Osteoblast (primary cell): ENCODE data around the gene LMX1A. TPM values are rescaled to one million over a fixed set of nuclear protein-coding genes. Genes with fewer than 3 reads are reported as not detected.

ENCODE experiments used
- DNase-seq: peaks from one replicate; pipeline ENCODE4 v3.0.0; 2011; ENCODE audit warnings: low spot score, mixed read lengths; ENCODE audit not compliant: insufficient read length; ENCODE audit errors: missing footprints
- H2AFZ ChIP-seq: 2 replicates; pipeline ENCODE4 v1.6.0; 2011; ENCODE audit warnings: mild to moderate bottlenecking, low read length
- H3K27ac ChIP-seq: 2 replicates; pipeline ENCODE4 v1.5.1; 2011; ENCODE audit warnings: mild to moderate bottlenecking, low read depth, low read length, moderate library complexity
- H3K27me3 ChIP-seq: 2 replicates; pipeline ENCODE4 v1.6.0; 2012; ENCODE audit warnings: mild to moderate bottlenecking, control low read depth, inconsistent platforms, low read length, moderate library complexity; ENCODE audit not compliant: insufficient read depth
- H3K36me3 ChIP-seq: 2 replicates; pipeline ENCODE4 v1.5.1; 2011; ENCODE audit warnings: mild to moderate bottlenecking, low read length, control low read depth, moderate library complexity; ENCODE audit not compliant: insufficient read depth
- H3K4me1 ChIP-seq: 2 replicates; pipeline ENCODE4 v1.5.1; 2011; ENCODE audit warnings: mild to moderate bottlenecking, low read length, control low read depth, moderate library complexity; ENCODE audit not compliant: insufficient read depth
- H3K4me2 ChIP-seq: 2 replicates; pipeline ENCODE4 v1.6.0; 2011; ENCODE audit warnings: mild to moderate bottlenecking, low read length; ENCODE audit not compliant: insufficient read depth
- H3K4me3 ChIP-seq: fragments of 200-600 bp; sonication (generic); 3 replicates; pipeline ENCODE4 v1.5.1; 2012; ENCODE audit warnings: mild to moderate bottlenecking, low read length, inconsistent platforms; ENCODE audit not compliant: insufficient read depth
- H3K79me2 ChIP-seq: 2 replicates; pipeline ENCODE4 v1.6.0; 2012; ENCODE audit warnings: mild to moderate bottlenecking, low read length, control low read depth, inconsistent platforms; ENCODE audit not compliant: insufficient read depth
- H3K9me3 ChIP-seq: 2 replicates; pipeline ENCODE4 v1.5.1; 2011; ENCODE audit warnings: low read depth, low read length, control low read depth
- H4K20me1 ChIP-seq: 2 replicates; pipeline ENCODE4 v1.6.0; 2012; ENCODE audit warnings: mild to moderate bottlenecking, low read length, control low read depth; ENCODE audit not compliant: insufficient read depth
- CTCF ChIP-seq: IDR thresholded peaks from 2 replicates; pipeline ENCODE4 v1.5.1; 2011; ENCODE audit warnings: mild to moderate bottlenecking, low read depth, low read length, moderate library complexity; ENCODE audit errors: extremely low read depth
- total RNA-seq: library from RNA; depleted of rRNA; stranded (reverse); fragments of >200 nt; gene quantifications from 2 replicates; pipeline ENCODE4 v1.2.3, GENCODE V29; 2012

LMX1A gene
- total RNA-seq, 1 donor = not detected

GRCh38 chr1:165205145-165205544, 151.4 kb downstream of the LMX1A start:
- Histone ChIP-seq H3K4me3 (no peak overlapping the region), H3K36me3 (no peaks in the 10 kb centered on the region), H3K27me3 (no peaks in the 10 kb centered on the region), H3K27ac (no peak overlapping the region), H4K20me1 (no peaks in the 10 kb centered on the region), H3K4me1 (no peaks in the 10 kb centered on the region), H3K9me3 (no peaks in the 10 kb centered on the region), H3K79me2 (no peaks in the 10 kb centered on the region), H2AFZ (no peak overlapping the region), H3K4me2 (no peak overlapping the region)
- TF ChIP-seq CTCF = no peak
- DNase-seq = no peak

- Histone ChIP-seq H3K4me2 (no peak overlapping the region), H3K9me3 (no peaks in the 10 kb centered on the region), H2AFZ (no peak overlapping the region), H3K27me3 (no peaks in the 10 kb centered on the region), H3K4me3 (no peak overlapping the region), H3K36me3 (no peaks in the 10 kb centered on the region), H4K20me1 (no peaks in the 10 kb centered on the region), H3K4me1 (no peaks in the 10 kb centered on the region), H3K79me2 (no peaks in the 10 kb centered on the region), H3K27ac (no peak overlapping the region)
- TF ChIP-seq CTCF = no peak
- DNase-seq = no peak
Observed at GRCh38 chr1:165204548-165204947, 152.0 kb downstream of the LMX1A start.

GRCh38 chr1:165191087-165191486, 165.4 kb downstream of the LMX1A start:
- Histone ChIP-seq H3K4me3 (no peak overlapping the region), H3K36me3 (no peaks in the 10 kb centered on the region), H3K79me2 (no peaks in the 10 kb centered on the region), H3K4me1 (no peaks in the 10 kb centered on the region), H2AFZ (no peak overlapping the region), H3K9me3 (no peaks in the 10 kb centered on the region), H3K4me2 (no peak overlapping the region), H3K27me3 (no peaks in the 10 kb centered on the region), H4K20me1 (no peaks in the 10 kb centered on the region), H3K27ac (no peak overlapping the region)
- DNase-seq = no peak
- TF ChIP-seq CTCF = no peak

- Histone ChIP-seq H3K9me3 (no peaks in the 10 kb centered on the region), H4K20me1 (no peaks in the 10 kb centered on the region), H3K4me3 (no peak overlapping the region), H3K4me1 (no peaks in the 10 kb centered on the region), H2AFZ (no peak overlapping the region), H3K79me2 (no peaks in the 10 kb centered on the region), H3K27me3 (no peaks in the 10 kb centered on the region), H3K36me3 (no peaks in the 10 kb centered on the region), H3K4me2 (no peak overlapping the region), H3K27ac (no peak overlapping the region)
- no peak for TF ChIP-seq CTCF
- DNase-seq = no peak
Observed at GRCh38 chr1:165189913-165190312, 166.6 kb downstream of the LMX1A start.
